Measurements from ENCODE around the gene ASTN2.

GRCh38 chr9:116687074-116687753 lies 727.6 kb downstream of the ASTN2 start, which contains the start of gene TRIM32:
- TF ChIP-seq CTCF (IDR thresholded peaks at IDR 0.05 in 8 of 11, conservative IDR thresholded peaks at IDR 0.05 in 3 of 11), result no peak
- no peak for TF ChIP-seq POLR2A (IDR thresholded peaks at IDR 0.05)
- TF ChIP-seq POLR2AphosphoS5 (IDR thresholded peaks at IDR 0.05), result peak; percentile 75 to 85 (median 81)

Data from spleen (tissue), 7 donors.